Prostate gland (tissue), 2 donors: ENCODE data around the gene TNK1.

Source experiments
- CTCF ChIP-seq, 4 experiments: fragments of 200-600 bp in 2 of 4; fragments of 450-650 bp in 2 of 4; sonication (generic) in 2 of 4; IDR thresholded peaks; 1 replicate in 3 of 4; 2 replicates in 1 of 4; pipeline ENCODE4 v1.5.1; 2016 to 2019; ENCODE audit warnings: antibody characterized with exemption in 4 of 4, mild to moderate bottlenecking in 2 of 4, moderate library complexity in 2 of 4
- POLR2A ChIP-seq: fragments of 450-650 bp; IDR thresholded peaks from one replicate; pipeline ENCODE4 v1.6.1; 2016; ENCODE audit warnings: antibody characterized with exemption, mild to moderate bottlenecking

- no peak for TF ChIP-seq POLR2A
- no peak for TF ChIP-seq CTCF (IDR thresholded peaks at IDR 0.05)
Measured at GRCh38 chr17:7407485-7408251, 26.8 kb downstream of the TNK1 start, which contains the start of gene NLGN2.
